ENCODE measurements around the gene ZNF771.

The ZNF771 gene

DNA sequence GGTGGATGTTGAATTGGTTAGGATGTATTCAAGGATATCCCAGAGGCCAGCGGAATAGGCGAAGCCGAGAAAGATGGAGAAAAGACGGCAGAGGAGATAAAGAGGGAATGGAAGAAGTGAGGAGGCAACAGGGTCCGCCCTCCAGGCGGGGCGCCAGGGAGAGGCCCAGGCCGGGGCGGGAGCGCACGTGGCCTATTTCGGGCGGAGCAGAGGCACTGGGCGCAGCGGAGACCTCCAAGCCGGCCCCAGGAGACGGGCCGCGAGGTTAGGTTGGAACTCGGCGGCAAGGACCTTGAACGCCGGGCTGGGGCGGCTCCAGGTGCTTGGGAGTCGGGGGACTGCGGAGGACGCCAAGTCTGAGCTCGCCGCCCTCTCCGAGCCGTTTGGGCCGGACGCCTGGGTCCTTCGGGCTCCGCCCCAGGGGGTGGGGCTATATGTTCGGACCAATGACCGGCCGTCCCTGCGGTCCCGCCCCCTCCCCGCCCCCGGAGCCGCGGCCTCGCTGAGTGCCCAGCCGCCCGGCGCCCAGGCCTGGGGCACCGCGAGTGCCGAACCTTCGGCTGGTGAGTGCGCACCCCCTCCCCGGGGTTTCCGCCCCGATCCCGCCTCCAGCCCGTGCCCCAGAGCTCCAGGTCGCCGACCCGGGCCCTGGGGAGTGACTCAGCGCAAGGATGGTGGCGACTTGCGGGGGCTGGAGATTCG is at the start of gene ZNF771:
ZNF771 (plus strand) TSS at position 505 of the 702 bp plus-strand sequence. CDS start 448 bp downstream, outside the sequence.
- Mint-ChIP-seq H3K36me3 (peaks cover 5% of the 10 kb centered on the region), H3K27me3 (no peaks in the 10 kb centered on the region), H3K4me3 (peak within 1 kb of the TSS; percentile 95), H3K9me3 (no peaks in the 10 kb centered on the region), H3K27ac (peak within 1 kb of the TSS; percentile 100), H3K4me1 (peaks cover 27% of the 10 kb centered on the region)

DNA sequence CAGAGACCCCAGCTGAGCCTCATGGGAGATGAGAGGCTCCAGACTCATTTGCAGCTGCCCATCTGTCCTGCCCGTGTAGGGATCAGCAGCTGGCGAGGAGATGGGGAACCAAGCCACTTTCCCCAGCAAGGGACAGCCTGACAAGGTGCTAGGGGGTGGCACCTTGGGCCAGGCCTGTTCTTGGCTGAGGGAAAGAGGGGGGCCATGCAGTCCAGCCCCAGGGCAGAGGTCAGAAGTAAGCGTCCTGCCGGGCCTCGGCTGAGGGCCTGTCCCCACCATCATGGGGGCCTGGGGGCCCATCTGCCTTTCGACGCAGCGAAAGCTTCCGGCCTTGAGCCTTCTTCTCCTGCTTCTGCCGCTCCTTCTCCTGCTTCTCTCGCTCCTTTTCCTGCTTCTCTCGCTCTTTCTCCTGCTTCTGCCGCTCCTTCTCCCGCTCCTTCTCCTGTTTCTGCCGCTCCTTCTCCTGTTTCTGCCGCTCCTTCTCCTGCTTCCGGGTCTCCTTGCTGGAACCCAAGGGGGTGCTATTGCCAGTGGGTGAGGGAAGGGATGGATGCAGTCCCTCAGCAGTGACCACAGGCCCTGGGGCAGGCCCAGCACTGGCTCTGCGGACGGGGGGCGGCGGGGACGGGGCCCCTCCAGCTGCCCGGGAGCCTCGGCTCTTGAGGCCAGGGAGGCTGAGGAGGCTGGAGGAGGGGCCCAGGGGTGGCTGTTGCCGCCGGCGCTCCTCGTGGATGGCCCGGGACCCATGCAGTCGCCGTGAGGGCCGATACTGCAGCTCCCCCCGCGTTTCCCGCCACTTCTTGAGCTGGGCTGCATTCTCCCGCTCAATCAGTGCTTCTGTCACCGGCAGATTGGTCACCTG is 49.5 kb upstream of the ZNF771 start:
- peak overlapping the region; percentile 34 for H3K4me3 Mint-ChIP-seq
- no peak overlapping the region for H3K27ac Mint-ChIP-seq
- no peaks in the 10 kb centered on the region for H3K9me3 Mint-ChIP-seq
- no peaks in the 10 kb centered on the region for H3K27me3 Mint-ChIP-seq
- H3K4me1 Mint-ChIP-seq: peaks cover 26% of the 10 kb centered on the region
- peaks cover 8% of the 10 kb centered on the region for H3K36me3 Mint-ChIP-seq

DNA sequence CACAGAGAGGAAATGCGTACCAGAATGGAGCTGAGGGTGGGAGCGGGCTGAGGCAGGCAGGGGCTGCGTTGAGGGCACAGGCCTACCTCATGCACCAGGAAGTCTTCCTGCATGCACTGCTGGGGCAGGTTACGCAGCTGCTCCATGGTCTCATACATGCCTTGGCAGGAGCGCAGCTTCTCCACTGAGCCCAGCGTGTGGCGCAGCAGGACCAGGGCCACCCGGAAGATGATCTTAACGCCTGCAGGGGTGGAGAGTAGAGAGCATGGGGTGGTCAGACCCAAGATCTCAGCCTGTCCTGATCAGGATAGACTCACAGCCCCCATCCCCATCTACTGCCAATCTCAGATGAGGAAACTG is 48.8 kb upstream of the ZNF771 start:
- Mint-ChIP-seq H3K27ac (no peak overlapping the region), H3K4me1 (peaks cover 29% of the 10 kb centered on the region), H3K9me3 (no peaks in the 10 kb centered on the region), H3K27me3 (no peaks in the 10 kb centered on the region), H3K36me3 (peaks cover 8% of the 10 kb centered on the region), H3K4me3 (no peak overlapping the region)

DNA sequence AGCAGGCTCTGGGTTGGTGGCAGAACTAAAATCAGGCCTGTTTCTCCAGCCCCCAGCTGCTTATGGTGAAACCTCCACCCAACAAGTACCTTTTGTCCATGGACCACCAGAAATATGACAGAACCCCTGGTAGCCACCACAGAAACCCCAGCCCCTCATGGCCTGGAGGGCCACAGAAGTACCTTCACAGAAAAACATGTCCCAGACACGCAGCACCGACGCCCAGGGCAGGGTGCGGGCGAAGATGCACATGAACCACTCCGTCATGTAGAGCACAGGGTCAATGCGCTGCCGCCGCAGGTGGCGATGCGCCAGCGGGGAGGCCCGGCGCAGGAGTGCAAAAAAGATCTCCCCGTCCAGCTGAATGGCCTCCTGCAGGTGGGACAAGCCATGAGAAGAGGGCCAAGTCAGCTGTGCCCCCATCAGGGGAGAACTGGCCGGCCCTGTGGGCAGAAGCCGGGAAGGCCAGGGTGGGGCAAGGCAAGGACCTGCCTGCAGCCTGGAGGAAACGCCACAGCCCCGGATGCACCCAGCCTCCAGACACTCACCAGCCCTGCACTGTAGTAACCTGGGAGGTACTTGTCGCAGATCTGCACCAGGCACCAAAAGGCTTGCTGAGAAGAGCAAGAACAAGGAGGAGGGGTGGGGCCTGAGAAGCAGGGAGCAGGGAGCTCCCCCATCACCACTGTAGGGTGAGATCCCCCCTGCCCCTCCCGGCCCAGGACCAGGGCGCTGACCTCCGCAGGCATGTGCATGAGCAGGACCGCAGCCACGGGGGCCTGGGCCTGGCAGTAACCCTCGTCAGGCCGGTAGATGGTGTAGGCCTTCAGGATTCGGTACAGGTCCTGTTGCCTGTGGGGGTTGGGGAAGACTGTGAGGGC is 48.2 kb upstream of the ZNF771 start:
- H3K9me3 Mint-ChIP-seq: no peaks in the 10 kb centered on the region
- H3K4me1 Mint-ChIP-seq: peaks cover 23% of the 10 kb centered on the region
- H3K36me3 Mint-ChIP-seq: peaks cover 6% of the 10 kb centered on the region
- H3K27me3 Mint-ChIP-seq: no peaks in the 10 kb centered on the region
- no peak overlapping the region for H3K4me3 Mint-ChIP-seq
- no peak overlapping the region for H3K27ac Mint-ChIP-seq

DNA sequence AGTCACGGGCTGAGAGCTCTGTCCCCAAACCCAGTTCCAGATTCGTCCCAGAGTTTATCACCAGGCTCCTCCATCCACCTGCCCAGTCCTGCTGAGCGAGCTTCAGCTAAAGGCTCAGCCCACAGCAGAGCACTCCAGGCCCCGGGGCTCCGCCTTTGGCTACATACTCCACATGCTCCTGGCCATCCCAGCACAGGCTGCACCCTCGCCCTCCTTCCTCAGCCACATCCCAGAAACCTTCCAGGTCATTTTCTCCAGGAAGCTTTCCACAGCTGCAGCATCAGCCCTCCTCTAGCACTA is 47.6 kb upstream of the ZNF771 start:
- Mint-ChIP-seq H3K27me3 (no peaks in the 10 kb centered on the region), H3K27ac (no peak overlapping the region), H3K9me3 (no peaks in the 10 kb centered on the region), H3K36me3 (peaks cover 4% of the 10 kb centered on the region), H3K4me3 (no peak overlapping the region), H3K4me1 (peaks cover 19% of the 10 kb centered on the region)

DNA sequence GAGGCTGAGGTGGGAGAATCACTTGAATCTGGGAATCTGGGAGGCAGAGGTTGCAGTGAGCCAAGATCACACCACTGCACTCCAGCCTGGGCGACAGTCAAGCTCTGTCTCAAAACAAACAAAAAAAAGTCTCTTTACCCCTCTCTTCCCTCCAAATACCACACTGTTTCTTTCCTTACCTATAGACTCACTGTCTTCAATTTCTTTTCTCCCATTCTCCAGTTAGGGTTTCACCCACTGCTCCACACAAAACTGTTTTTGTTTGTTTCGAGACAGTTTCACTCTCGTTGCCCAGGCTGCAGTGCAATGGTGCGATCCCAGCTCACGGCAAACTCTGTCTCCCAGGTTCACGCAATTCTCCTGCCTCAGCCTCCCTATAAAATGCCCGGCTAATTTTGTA is 46.2 kb upstream of the ZNF771 start:
- no peaks in the 10 kb centered on the region for H3K9me3 Mint-ChIP-seq
- no peak overlapping the region for H3K4me3 Mint-ChIP-seq
- peak overlapping the region; percentile 46 for H3K27ac Mint-ChIP-seq
- peaks cover 6% of the 10 kb centered on the region for H3K36me3 Mint-ChIP-seq
- no peaks in the 10 kb centered on the region for H3K27me3 Mint-ChIP-seq
- H3K4me1 Mint-ChIP-seq: peaks cover 14% of the 10 kb centered on the region

DNA sequence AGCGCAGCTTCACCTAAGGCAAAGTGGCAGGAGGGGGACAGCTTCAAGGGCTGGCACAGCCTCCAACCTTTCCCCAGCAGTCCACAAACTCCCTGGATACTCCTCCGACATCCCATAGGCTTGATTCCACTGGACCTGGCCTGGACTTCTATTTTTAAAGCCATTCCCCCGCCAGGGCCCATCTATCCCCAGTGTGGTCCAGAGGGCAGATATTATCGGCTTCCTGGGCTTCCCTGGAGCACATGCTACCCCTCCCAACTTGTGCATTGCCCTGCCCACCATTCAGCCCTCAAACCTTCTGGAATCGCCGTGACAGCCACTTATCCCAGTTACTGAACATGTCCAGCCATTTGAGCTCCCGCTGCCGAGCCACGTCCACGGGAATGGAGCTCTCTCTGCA is 42.2 kb upstream of the ZNF771 start:
- Mint-ChIP-seq H3K27me3 (no peaks in the 10 kb centered on the region), H3K4me3 (no peak overlapping the region), H3K27ac (no peak overlapping the region), H3K9me3 (no peaks in the 10 kb centered on the region), H3K4me1 (peaks cover 35% of the 10 kb centered on the region), H3K36me3 (peaks cover 6% of the 10 kb centered on the region)

DNA sequence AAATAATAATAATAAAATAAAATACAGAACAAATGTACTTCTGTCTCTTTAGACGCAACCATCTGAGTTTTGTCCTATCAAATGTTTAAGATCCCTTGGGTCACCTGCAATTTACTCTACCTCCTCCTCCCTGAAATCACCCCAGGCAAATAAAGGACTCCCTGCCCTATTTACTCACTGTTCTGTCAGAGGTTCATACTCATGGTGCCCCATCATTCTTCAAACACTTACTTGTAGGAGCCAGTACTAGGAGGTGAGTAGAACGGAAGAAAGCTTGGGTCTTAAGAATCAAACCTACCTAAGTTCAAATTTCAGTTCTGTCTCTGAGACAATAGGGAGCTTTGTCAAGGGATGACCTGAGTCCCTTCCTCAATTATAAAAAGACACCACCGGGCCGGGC is 40.9 kb upstream of the ZNF771 start:
- Mint-ChIP-seq H3K27me3 (no peaks in the 10 kb centered on the region), H3K27ac (peak overlapping the region; percentile 9), H3K4me1 (peaks cover 41% of the 10 kb centered on the region), H3K36me3 (peaks cover 6% of the 10 kb centered on the region), H3K4me3 (peak overlapping the region; percentile 95), H3K9me3 (no peaks in the 10 kb centered on the region)

DNA sequence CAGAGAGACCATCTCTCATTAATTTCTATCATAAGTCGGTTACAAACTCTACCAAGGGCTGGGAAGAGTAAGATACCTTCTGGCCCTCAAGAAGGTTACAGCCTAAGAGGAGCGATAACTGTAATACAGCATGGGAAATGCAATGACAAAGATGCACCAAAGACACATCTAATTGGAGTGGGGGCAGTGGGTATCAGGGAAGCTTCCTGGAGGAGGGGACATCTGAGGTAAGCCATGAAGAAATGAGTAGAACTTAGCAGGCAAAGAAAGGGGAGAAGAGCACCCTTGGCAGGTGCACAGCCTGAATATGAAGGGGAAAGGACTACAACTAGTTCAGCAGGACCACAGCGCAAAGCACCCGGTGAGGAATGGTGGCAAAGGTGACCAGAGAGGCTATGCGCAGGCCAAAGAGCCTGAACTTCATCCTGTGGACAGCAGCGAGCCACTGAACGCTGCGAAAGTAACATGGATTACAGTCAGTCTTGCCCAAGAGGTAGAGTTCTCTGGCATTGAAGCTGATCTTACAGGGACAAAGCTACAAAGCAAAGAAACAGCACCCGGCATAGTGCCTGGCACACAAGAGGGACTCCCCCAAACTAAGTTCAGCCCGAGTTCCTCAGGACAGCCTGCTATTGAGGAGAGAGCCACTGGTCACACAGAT is 39.9 kb upstream of the ZNF771 start:
- H3K9me3 Mint-ChIP-seq: no peaks in the 10 kb centered on the region
- peaks cover 4% of the 10 kb centered on the region for H3K36me3 Mint-ChIP-seq
- H3K4me1 Mint-ChIP-seq: peaks cover 47% of the 10 kb centered on the region
- H3K4me3 Mint-ChIP-seq: peak overlapping the region; percentile 95
- H3K27ac Mint-ChIP-seq: peak overlapping the region; percentile 69
- no peaks in the 10 kb centered on the region for H3K27me3 Mint-ChIP-seq

DNA sequence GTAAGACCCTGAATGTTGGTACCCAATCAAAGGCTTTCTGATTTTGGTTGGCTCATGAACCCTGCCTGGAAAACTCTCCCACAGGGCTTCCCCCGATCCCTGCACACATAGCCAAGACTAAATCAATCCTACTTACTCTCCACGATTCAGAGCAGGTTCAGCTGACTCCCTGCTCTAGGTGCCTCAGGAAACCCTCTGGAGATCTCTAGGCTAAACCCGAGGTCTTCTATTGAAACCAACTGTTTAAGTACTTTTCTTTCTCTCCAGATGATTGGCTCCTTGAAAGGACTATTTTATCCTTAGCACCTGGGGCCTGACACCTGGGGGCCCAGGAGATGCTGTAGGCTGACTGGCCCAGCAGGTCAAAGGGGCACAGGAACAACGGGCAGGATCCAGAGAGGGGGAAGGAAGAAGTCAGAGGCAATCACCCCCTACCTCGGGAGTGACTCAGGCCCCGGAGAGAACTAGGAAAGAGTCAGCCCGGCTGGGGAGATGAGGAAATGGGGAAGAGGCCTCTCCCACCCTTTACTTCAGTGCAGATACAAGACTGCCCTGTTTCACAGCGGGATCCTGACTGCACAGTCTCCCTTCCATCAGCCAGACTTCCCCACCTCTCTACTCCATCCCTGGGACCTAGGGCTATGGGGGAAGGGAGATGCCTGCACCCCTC is 39.1 kb upstream of the ZNF771 start:
- Mint-ChIP-seq H3K4me1 (peaks cover 50% of the 10 kb centered on the region), H3K27me3 (no peaks in the 10 kb centered on the region), H3K36me3 (peaks cover 3% of the 10 kb centered on the region)

DNA sequence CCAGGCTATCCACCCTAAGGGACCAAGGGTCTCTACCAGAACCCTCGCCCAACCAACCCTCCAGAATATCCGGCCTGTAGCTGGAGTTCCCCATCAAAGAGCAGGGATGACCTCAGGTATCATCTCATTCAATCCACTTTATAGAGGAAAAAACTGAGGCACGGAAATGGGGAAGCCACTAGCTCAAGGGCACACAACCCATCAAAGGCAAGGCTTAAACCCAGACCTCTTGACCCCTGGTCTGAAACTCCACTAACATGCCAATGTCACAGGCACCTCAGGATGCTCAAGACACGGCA is 38.7 kb upstream of the ZNF771 start:
- peak overlapping the region; percentile 95 for H3K4me3 Mint-ChIP-seq
- H3K27ac Mint-ChIP-seq: peak overlapping the region; percentile 81
- H3K9me3 Mint-ChIP-seq: no peaks in the 10 kb centered on the region
- no peaks in the 10 kb centered on the region for H3K27me3 Mint-ChIP-seq
- peaks cover 49% of the 10 kb centered on the region for H3K4me1 Mint-ChIP-seq
- peaks cover 3% of the 10 kb centered on the region for H3K36me3 Mint-ChIP-seq

More for the DNA sequence above, 39.1 kb upstream of the ZNF771 start:
- H3K27ac Mint-ChIP-seq: peak overlapping the region; percentile 92
- H3K9me3 Mint-ChIP-seq: no peaks in the 10 kb centered on the region
- peak overlapping the region; percentile 95 for H3K4me3 Mint-ChIP-seq

DNA sequence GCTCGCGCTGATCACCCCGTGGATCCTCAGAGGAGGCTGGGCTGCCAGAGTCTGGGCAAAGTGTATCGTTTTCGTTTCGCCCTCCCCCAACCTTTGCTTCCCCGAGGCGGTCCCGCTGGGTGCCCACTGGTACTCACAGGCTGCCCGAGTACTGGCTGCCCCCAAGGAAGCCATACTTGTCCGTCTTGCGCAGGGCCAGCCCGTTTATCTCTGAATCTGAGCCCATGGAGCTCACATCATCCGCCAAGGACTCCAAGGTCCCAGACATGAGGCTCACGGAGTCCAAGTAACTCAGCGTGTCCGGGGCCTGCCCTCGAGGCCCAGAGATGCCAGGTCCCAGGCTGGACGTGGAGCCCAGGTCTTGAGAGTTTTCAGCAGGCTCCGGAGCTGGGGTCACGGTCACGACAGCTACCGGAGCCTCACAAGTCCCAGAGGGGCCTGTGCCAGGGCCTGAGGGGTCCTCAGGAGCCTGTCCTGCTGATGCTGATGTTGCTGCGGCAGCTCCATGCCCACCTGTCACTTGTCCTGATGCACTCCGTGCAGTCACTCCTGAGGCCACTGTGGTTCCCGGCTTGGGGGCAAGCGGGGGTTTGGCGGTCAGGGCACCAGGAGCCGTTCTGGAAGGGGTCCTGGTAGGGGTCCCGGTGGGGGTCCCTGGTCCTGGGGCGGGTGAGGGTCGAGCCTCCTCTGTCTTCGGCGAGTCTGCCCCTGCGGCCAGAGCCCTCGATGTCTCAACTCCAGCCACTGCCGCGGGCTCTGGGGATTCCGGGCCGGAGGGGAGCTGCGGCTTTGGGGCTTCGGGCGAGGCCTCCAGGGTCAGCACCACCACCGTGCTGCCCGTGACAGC is 38.1 kb upstream of the ZNF771 start:
- Mint-ChIP-seq H3K27ac (peak overlapping the region; percentile 81), H3K36me3 (peaks cover 3% of the 10 kb centered on the region), H3K9me3 (no peaks in the 10 kb centered on the region), H3K27me3 (no peaks in the 10 kb centered on the region), H3K4me1 (peaks cover 49% of the 10 kb centered on the region), H3K4me3 (peak overlapping the region; percentile 95)

DNA sequence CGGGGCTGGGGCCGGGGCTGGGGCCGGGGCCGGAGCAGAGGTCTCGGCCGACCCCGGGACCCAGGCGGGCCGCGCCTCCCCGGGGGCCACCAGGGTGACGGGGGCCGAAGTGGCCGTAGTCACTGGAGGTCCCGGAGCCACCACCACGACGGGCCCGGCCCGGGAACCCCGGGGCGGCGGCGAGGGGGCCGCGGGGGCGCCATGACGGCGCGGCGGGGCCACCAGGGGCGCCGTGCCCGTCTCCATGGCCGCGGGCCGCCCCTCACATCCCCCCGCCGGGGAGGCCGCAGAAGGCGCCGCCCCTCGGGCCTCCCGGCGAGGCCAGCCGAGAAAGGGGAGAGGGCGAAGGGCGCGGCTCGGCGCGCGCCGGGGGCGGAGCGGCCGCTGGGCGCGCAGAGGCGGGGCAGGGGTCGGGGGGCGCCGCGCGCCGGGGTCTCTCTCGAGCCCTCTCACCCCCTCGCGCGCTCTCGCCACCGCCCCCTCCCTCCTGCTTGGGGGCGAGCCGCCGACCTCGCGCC is 37.4 kb upstream of the ZNF771 start:
- no peaks in the 10 kb centered on the region for H3K27me3 Mint-ChIP-seq
- H3K27ac Mint-ChIP-seq: no peak overlapping the region
- peak overlapping the region; percentile 79 for H3K4me3 Mint-ChIP-seq
- no peaks in the 10 kb centered on the region for H3K9me3 Mint-ChIP-seq
- peaks cover 3% of the 10 kb centered on the region for H3K36me3 Mint-ChIP-seq
- H3K4me1 Mint-ChIP-seq: peaks cover 49% of the 10 kb centered on the region

Data from activated naive CD4-positive, alpha-beta T cell treated with anti-CD3 and anti-CD28 coated beads, Interleukin-2, amount 50 U/mL, for 24 hours (primary cell).